ENCODE measurements around the gene RHEBL1.
"Not testable (repeated sequence)": the region's sequence is repeated elsewhere in the genome, so short reads cannot be mapped to it uniquely, and the experiment has no call there.

RHEBL1 gene

DNA sequence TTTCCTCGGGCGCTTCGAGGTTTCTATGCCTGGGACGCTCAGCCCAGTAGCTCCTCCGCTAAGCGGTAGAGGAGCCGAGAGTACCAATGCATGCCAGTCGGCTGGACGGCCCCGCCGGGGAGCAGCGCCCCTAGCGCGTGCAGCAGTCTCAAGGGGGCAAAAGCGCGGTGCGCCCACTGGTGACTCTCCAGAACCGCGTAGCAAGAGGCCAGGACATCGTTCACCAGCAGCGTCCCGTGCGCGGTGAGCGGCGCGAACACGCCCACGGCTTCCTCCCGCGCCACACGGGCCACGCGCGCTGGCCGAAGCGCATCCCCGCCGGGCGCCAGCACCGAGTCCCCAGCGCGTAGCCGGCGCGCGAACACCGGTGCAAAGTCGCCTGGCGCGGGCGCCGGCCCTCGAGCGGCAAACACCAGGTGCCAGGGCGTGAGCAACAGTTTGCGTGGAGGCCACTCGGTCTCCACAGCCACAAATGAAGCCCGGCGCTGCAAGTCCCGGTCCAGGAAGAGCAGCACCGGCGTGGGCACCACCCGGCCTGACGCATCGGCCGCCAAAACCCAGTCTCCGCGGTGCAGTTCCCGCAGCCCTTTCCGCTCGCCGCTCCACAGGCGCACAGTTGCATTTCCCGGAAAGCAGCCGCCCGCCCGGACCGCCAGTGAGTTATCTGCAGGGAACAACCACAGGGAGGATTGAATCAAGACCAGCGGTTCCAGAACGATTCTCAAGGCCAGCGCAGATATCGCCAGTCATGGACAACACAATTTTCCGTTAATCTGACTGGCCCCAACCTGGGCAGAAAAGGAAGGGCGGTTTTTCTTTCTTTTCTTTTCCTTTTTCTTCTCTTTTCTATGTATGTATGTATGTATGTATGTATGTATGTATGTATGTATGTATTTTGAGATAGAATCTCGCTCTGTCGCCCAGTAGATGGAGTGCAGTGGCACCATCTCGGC is 20.3 kb upstream of the RHEBL1 start:
- no peak for DNase-seq (ENCODE audit: low read depth)

DNA sequence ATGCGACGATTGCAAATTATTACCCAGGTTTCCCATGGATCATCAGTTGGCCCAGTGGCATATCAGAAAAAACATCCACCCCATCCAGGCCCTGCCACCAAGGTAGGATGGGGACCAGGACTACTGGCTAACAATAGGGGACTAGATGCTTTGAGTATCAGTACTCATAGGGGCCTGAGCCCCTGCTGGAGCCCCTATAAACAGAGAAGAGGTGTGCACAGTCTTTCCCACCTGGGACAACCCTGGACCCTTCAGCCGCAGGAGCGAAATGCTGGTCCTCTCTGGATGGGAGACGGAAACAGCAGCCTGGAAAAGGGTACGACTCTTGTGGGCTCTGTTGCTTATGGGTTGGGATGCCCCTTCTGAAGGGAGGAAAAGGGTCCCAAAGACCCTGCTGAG is 19.2 kb upstream of the RHEBL1 start:
- DNase-seq (ENCODE audit: low read depth) = no peak

DNA sequence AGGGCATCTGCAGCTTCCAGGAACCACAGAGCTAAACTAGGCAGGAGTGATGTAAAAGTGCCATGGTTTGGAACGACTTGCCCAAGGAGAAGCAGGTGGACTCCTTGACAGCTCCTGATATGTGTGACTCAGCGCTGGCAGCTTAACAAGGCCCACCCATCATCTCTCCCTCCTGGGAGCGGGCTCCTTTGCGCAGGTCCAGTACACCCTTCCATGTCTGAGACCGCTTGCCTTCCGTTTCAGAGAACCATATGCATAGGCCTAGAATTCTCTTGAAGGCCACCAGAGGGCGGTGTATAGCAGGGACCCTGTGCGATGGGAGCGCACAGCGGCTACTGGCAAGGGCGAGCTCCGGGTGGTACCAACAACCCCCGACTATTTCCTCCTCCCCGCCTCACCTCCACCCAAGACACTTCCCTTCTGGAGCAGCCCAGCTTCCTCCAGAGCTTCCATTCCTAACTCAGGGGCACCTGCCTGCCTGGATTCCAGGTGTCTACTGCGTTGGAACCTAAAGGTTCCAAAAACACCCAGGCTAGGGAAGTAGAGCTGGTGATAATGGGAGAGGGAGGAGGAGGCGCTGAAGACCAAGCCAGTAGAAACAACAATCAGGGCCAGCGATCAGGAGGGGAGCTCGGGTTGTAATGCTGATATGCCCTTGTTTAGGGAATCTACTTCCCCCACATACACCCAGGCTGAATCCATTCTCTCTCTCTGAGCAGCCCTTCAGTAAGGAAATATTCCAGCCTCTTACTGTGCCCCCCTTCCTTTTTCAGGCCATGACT is 18.6 kb upstream of the RHEBL1 start:
- DNase-seq (ENCODE audit: low read depth) = peak; percentile 40

DNA sequence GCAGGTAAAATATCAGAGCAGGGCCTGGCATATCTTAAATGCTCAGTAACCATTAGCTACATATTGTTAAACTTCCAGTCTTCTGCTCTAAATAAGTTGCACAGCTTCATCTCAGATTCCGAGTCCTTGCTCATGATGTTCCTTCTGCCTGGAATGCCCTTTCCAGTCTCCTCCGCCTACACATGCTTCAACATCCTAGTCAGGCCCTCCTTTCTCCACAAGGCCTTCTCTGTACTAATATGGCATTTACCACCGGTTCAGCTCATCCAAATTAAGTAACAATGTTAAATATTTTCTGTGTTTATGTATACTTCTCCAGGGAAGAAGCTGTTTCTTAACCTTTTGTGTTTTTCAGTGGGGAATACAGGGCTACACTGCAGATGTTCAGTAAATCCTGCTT is 16.3 kb upstream of the RHEBL1 start:
- no peak for DNase-seq (ENCODE audit: low read depth)

DNA sequence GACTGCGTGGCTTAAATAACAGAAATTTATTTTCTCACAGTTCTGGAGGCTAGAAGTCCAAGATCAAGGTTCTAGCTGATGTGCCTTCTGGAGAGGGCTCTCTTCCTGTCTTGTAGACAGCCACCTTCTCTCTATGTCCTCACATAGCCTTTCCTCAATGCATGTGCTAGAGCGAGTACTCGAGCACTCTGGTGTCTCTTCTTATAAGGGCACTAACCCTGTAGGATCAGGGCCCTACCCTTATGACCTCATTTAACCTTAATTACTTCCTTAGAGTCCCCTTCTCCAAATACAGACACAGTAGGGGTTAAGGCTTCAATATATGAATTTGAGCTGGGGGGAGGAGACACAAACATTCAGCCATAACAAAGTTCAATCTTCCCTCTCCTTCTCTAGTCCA is 14.7 kb upstream of the RHEBL1 start:
- no peak for DNase-seq (ENCODE audit: low read depth)

DNA sequence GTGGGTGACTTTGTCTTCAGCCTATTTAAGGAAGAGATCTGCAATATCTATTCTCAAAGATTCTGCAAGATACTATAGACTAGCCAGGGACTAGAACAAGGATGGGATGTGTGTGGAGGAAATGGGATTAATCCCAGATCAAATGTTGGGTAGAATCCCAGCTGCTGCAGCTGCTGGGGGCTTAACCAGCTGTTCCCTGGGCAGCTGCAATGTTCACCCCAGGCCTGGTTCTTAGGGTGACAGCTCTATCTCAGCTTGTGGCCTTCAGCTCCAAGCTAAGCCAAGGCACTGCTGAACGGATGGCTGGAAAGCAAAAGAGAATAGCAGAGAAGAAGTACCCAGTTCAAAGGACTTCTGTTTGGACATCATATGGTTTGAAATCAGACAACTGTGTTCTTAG is 10.0 kb upstream of the RHEBL1 start:
- DNase-seq (ENCODE audit: low read depth) = no peak

DNA sequence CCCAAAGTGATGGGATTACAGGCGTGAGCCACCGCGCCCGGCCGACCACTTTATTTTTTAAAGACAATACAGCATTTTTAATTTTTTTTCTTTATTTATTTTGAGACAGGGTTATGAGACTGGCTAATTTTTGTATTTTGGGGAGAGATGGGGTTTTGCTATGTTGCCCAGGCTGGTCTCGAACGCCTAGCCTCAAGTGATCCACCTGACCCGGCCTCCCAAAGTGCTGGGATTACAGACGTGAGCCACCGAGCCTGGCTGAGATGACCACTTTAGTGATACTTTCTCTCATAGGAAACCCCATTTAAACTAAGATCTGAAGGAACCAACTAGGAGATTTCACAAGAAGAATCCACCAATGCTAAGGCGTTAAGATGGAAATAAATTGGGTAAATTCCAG is 1.2 kb upstream of the RHEBL1 start:
- no peak for DNase-seq (ENCODE audit: low read depth)

DNA sequence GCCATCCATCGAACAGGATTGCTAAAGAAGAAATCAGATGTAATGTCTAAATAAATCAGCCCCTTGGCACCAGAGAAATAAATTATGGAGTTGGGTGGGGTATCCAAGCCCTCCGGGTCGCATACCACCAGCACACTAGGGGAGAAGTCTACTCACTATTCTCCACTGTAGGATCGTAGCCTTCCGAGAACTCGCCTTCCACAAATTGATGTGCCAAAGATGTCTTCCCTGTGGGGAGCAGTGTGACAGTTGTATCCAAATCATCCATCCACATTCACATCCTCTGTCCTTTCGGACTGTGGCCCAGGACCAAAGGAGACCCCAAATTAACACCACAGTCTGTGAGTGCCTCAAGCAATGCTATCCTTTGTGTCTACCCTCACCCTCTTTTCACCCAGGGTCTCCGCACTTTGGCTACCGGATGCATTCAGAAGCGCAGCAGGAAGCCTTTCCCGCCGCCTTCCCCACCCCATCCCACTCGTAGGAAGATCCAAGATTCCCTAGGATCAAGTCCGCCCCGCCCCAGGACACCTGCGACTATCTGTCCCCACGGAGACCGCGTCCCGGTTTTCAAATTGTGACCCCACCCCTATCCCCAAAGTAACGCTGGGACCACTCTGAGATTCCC is 786 bp downstream of the RHEBL1 start:
- no peak for DNase-seq (ENCODE audit: low read depth)

DNA sequence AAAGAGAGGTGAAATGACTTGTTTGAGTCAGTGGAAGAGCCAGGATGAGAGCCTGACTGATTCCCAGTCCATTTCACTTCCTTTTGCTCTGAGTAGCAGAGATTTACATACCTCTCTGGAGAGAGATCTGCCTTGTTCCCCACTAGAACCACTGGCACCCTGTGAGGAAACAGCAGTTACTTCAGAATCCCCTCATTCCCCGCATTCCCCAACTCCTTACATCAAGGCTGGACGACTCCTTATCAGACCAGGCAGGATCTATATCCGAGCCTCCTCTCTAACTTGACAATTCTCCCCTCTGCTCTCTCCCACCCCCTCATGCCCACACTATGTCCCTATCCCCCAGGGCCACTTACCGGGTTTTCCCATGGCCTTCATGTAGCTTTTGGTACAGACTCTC is 3.7 kb downstream of the RHEBL1 start:
- no peak for DNase-seq (ENCODE audit: low read depth)

DNA sequence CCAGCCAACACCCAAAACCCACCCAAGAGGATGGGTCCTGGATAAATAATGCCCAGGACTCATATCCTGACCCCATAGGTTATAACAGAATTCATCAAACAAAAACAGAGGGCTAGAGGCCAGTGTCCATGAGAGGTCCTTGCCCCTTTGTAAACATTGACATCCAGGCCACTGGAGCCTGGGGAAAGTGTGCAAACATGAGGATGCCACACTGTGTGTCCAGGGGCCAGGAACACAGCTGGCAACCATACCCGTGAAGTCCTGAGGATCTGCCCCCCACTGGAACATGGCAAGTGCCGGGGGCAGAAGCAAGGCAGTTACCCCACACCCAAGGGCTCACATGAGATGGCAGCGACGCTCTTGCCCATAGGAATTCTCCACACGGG is 5.0 kb downstream of the RHEBL1 start:
- DNase-seq (ENCODE audit: low read depth) = no peak

DNA sequence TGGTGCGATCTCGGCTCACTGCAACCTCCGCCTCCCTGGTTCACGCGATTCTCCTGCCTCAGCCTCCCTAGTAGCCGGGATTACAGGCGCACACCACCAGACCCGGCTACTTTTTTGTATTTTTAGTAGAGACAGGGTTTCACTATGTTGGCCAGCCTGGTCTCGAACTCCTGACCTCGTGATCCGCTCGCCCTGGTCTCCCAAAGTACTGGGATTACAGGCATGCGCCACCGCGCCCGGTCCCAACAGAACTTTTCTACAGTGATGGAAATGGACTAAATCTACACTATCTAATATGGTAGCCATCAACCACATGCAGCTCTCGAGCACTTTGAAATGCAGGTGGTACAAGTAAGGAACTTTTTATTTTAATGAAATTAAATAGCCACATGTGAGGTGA is 7.9 kb downstream of the RHEBL1 start:
- not testable (repeated sequence) for DNase-seq (ENCODE audit: low read depth)

DNA sequence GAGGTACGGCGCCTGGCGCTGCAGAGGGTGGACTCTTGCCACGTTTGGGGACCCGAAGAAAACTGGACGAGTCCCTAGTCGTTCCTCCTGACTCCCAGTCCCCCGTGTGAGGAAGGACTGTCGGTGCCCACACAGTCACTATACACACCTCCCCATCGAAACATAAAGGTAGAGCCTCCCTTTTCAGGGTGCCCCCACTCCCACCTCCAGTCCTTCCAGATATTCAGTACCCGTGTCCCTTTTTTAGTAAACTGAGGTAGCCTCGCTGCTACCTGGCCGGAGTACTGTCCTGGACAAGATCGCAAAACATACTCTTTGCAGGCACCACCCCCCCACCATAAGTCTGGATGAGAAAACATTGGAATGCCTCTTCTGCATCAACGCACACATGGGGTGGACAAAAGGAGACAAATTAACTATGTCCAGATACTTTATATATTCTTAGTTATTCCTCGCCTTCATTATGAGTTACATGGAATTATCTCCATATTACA is 8.6 kb downstream of the RHEBL1 start:
- DNase-seq (ENCODE audit: low read depth) = no peak

DNA sequence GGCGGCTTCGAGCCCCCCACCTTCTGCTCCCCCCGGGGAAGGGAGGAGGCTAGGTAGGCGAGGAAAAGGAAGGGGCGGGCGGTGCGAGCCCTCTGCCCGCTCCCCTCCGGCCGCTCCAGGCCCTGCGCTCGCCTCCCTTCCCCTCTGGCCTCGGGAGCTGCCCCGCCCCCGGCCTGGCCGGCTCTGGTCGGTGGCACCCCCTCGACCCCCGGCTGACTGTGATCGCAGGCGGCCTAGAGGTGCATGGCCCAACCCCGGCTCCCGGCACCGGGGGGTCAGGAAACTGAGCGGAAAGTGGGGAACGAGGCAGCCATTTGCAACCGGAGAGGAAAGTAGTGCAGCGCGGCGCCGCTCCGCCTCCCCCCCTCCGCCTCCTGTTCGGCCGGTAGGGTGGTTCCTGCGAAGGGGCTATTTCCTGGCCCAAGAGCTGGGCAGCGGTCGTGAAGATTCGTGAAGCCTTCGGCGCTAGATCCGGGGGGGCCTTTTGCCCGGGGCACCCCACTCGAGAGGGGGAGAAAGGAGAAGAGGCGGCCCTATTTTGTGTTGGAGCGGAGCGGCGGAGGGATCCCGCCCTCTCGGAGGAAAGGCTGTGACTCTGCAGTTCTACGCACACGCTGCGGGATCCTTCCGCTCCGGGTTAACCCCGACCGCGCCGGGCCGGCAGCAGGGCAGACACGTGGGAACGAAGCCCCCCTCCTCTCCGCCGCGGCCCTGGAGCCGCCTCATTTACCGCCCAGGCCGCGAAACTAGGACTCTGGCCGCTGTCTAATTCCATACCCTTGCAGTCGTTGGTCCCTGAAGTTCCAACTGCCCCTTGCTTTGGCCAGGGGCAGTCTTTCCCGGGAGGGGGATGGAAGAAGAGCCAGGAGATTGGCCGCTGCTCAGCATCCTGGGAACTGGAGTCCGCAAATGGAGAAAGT is 9.3 kb downstream of the RHEBL1 start, which contains the start of gene KMT2D:
Gene KMT2D (minus strand): TSS at position 558 of the 920 bp plus-strand sequence. CDS start 5,470 bp downstream, outside the sequence.
- DNase-seq (ENCODE audit: low read depth) = peak; percentile 69

DNA sequence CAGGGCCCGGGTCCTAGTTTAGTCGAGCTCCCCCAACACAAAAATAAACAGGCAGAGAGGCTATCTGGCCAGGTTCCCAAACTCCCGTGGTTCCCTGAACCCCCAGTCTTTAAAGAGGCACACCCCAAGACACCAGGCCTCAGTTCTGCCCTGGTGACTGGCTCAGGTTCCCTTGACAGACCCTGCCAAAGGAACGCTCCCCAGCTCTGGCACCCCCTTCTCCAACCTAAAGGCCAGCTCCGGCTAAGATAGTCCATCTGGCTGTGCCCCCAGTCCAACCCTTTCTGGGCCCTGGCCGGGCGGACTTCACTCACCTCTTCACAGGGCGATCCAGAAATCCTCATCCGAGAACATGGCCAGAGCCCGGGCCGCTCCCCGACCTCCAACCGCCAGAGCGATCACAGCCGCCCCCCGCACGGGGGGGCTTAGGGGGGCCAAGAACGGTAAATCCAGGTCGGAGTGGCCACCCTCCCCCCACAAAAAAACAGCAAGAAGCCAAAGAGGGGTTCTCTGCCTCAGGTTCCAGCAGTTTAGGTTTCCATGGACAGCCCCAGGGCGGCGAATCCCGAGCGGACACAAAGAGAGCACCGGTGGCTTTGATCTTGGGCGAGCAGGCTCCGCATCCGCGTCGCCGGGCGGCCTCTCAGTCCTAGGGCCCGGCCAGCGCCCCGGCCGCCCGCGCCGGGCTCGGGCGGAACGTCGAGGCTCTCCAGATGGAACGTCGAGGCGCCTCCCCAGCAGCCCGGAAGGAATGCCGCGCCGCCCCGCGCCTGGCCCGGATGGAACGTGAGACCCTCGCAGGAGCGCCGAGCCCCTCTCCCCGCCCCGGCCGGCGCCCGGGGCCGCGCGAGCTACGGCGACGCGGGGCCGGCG is 10.2 kb downstream of the RHEBL1 start:
- no peak for DNase-seq (ENCODE audit: low read depth)

DNA sequence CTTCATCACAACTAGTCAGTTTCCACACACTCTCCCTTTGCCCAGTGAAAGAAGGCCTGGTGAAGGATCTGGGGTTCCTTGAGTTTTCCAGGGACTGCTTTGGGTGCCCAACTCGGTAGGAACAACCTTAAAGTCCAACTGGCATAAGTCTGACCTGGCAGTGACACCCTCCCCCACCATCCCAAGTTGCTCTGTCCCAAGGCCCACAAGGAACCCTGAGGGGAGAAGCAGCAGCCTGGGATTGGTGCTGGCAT is 10.8 kb downstream of the RHEBL1 start:
- DNase-seq (ENCODE audit: low read depth) = no peak

DNA sequence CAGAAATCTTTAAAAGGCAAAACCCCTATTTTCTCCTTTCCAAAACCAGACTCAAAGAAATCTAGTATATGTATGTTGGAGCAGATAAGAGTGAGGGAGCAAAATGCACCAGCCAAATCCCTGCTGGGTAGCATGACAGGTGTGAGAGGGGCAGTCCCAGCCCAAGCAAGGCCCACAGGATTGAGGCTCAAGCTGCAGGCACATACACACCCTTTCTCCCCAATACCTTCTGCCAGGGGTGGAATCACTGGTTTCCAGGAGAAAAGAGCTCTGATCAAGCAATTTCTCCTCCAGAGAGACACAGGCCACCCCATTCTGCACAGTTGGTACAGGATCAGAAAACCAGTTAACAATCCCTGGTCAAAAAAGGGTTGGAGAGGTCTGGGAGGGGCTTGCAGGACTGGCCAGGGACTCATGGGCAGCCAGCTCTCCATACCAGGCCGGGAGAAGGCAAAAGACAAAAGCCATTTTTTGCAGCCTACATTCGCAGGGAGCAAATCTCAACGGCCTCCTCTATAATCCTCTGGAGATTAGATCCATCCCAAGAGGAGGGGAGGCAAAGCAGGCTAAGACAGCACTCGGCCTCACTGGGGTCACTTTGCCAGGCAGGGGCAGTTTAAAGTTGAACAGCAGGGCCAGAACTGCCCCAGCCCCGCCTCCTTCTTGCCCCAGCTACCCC is 11.3 kb downstream of the RHEBL1 start:
- no peak for DNase-seq (ENCODE audit: low read depth)

DNA sequence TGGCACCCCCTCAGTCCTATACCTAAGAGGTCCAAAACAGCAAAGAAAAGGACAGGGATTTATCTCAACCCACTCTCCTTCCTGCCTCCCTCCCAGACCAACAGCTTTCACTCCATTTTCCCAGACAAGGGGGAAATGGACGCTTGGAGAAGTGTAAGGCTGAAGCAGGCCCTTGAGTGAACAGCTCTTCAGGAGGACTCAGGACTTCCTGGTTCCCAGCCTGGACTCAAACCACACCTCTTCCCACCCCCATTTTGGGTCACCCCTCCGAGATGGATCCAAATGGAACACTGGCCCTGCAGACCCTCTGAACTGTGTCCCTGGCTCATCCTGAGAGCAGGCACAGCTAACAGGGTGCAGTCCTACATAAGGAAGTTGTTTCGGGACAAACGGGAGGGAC is 11.9 kb downstream of the RHEBL1 start:
- no peak for DNase-seq (ENCODE audit: low read depth)

DNA sequence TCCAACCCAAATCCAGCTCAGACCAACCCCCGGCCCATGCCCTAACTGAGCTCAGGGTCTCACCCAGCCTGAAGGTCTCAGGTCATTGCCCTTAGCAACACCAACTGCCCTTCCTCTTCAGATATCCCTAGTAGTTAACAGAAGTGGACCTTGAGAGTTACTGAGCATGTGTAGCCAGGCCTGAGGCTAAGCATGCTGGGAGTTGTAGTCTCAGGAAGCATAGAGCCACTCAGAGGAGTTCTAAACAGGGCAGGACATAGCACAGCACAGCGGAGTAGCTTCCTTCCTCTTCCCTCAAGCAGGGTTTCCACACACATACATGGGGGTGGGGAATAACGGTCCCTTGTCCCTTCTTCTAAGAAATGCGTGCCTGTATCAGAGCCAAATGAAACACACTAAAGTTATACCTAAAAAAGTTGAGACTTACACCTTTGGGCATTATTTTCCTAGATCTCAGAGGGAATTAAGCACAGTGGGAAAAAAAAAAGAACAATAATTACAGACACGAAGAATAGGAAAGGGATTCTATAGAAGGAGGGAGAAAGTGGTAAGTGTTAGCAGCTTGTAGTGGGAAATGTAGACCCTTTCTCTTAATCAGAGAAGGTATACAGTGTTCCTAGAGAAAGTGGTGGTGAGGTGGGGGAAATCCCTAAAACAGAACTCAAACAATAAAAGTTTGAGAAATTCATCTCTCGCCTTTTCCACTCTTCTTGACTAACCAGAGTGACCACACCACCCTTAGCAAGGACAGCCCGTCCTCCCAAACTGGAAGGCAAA is 13.6 kb downstream of the RHEBL1 start:
- no peak for DNase-seq (ENCODE audit: low read depth)

DNA sequence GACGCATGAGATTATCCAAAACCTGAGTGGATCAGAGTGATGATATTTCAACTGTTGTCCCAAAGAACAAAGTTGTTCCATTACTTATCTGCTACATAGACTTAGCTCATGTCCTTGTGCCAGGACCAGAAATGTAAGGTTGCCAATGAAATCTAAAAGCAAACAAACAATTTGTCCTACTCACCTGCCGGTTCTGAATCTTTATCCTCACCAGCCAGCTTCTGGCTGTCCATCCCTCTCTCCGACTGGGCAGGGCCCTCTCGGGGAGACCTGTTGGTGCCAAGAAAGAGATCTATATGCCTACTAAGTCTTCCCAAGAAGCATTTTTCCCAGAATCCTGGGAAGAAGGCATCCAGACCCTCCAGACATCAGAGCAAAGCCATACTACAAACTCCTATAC is 14.7 kb downstream of the RHEBL1 start:
- no peak for DNase-seq (ENCODE audit: low read depth)
